SK-N-SH treated with all-trans-retinoic acid at 6 μM for 48 hours (cell line): ENCODE measurements around the gene IL5.
"Not testable (repeated sequence)": the region's sequence is repeated elsewhere in the genome, so short reads cannot be mapped to it uniquely, and the experiment has no call there.

Experiments
- ARNTL ChIP-seq: fragments of 450-650 bp; formaldehyde crosslinking; IDR thresholded peaks from 2 replicates; pipeline ENCODE4 v1.5.0; 2020; ENCODE audit warnings: low read depth, mild to moderate bottlenecking, moderate library complexity, borderline replicate concordance
- BACH2 ChIP-seq: fragments of 250-450 bp; sonication (Bioruptor Pico); IDR thresholded peaks from 2 replicates; pipeline ENCODE4 v1.9.0; 2021; ENCODE audit warnings: mild to moderate bottlenecking, borderline replicate concordance
- CREB5 ChIP-seq: fragments of 250-450 bp; sonication (Bioruptor Pico); IDR thresholded peaks from 2 replicates; pipeline ENCODE4 v1.5.1; 2020; ENCODE audit warnings: low read depth, mild to moderate bottlenecking, moderate library complexity
- ESRRG ChIP-seq: fragments of 250-450 bp; sonication (Bioruptor Pico); IDR thresholded peaks from 2 replicates; pipeline ENCODE4 v1.6.1; 2021; ENCODE audit warnings: mild to moderate bottlenecking
- ISL1 ChIP-seq: fragments of 250-450 bp; sonication (Bioruptor Pico); IDR thresholded peaks from 2 replicates; pipeline ENCODE4 v2.1.2; 2022; ENCODE audit warnings: mild to moderate bottlenecking, moderate library complexity
- POU6F1 ChIP-seq: fragments of 250-450 bp; sonication (Bioruptor Pico); IDR thresholded peaks from 2 replicates; pipeline ENCODE4 v1.8.0; 2021; ENCODE audit warnings: low read depth, mild to moderate bottlenecking, moderate library complexity, borderline replicate concordance
- PPARA ChIP-seq: fragments of 250-450 bp; sonication (Bioruptor Pico); IDR thresholded peaks from 2 replicates; pipeline ENCODE4 v1.5.0; 2020; ENCODE audit warnings: mild to moderate bottlenecking, borderline replicate concordance
- RARB ChIP-seq: fragments of 250-450 bp; sonication (Bioruptor Pico); IDR thresholded peaks from 2 replicates; pipeline ENCODE4 v1.8.0; 2021; ENCODE audit warnings: mild to moderate bottlenecking, moderate library complexity
- ZC3H10 ChIP-seq: fragments of 250-450 bp; sonication (Bioruptor Pico); IDR thresholded peaks from 2 replicates; pipeline ENCODE4 v1.5.1; 2021; ENCODE audit warnings: mild to moderate bottlenecking, moderate library complexity
- ZFP3 ChIP-seq: fragments of 250-450 bp; sonication (Bioruptor Pico); IDR thresholded peaks from 2 replicates; pipeline ENCODE4 v1.5.0; 2020; ENCODE audit warnings: mild to moderate bottlenecking, moderate library complexity
- ZFP30 ChIP-seq: fragments of 450-650 bp; formaldehyde crosslinking; IDR thresholded peaks from 2 replicates; pipeline ENCODE4 v1.5.0; 2022; ENCODE audit warnings: mild to moderate bottlenecking, moderate library complexity
- ZNF70 ChIP-seq: fragments of 450-650 bp; formaldehyde crosslinking; IDR thresholded peaks from 2 replicates; pipeline ENCODE4 v1.5.0; 2020; ENCODE audit warnings: mild to moderate bottlenecking, moderate library complexity
- TF ChIP-seq, protein P1 (sequence below): fragments of 250-450 bp; sonication (Bioruptor Pico); IDR thresholded peaks from 2 replicates; pipeline ENCODE4 v1.5.1; 2021; ENCODE audit warnings: mild to moderate bottlenecking, moderate library complexity
- TF ChIP-seq, protein P2 (sequence below): fragments of 250-450 bp; sonication (Bioruptor Pico); IDR thresholded peaks from 2 replicates; pipeline ENCODE4 v1.8.0; 2020; ENCODE audit warnings: mild to moderate bottlenecking, moderate library complexity, borderline replicate concordance

DNA sequence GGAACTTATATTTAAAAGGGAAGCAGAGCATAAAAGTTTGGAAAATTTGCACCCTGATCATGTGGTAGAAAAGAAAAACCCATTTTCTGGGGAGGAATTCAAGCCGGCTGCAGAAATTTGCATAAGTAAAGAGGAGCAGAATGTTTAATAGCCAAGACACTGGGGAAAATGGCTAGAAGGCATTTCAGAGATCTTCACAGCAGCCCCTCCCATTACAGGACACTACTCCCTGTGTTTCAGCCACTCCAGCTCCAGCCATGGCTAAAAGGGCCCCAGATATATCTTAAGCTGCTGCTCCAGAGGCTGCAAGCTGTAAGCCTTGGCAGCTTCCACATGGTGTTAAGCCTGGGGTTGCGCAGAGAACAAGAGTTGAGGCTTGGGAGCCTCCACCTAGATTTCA, 21.2 kb upstream of the IL5 start:
- TF ChIP-seq, protein P1, sequence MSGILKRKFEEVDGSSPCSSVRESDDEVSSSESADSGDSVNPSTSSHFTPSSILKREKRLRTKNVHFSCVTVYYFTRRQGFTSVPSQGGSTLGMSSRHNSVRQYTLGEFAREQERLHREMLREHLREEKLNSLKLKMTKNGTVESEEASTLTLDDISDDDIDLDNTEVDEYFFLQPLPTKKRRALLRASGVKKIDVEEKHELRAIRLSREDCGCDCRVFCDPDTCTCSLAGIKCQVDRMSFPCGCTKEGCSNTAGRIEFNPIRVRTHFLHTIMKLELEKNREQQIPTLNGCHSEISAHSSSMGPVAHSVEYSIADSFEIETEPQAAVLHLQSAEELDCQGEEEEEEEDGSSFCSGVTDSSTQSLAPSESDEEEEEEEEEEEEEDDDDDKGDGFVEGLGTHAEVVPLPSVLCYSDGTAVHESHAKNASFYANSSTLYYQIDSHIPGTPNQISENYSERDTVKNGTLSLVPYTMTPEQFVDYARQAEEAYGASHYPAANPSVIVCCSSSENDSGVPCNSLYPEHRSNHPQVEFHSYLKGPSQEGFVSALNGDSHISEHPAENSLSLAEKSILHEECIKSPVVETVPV (CRISPR knock-in tag), result not testable (repeated sequence)
- TF ChIP-seq, protein P2, sequence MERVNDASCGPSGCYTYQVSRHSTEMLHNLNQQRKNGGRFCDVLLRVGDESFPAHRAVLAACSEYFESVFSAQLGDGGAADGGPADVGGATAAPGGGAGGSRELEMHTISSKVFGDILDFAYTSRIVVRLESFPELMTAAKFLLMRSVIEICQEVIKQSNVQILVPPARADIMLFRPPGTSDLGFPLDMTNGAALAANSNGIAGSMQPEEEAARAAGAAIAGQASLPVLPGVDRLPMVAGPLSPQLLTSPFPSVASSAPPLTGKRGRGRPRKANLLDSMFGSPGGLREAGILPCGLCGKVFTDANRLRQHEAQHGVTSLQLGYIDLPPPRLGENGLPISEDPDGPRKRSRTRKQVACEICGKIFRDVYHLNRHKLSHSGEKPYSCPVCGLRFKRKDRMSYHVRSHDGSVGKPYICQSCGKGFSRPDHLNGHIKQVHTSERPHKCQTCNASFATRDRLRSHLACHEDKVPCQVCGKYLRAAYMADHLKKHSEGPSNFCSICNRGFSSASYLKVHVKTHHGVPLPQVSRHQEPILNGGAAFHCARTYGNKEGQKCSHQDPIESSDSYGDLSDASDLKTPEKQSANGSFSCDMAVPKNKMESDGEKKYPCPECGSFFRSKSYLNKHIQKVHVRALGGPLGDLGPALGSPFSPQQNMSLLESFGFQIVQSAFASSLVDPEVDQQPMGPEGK (CRISPR knock-in tag), result not testable (repeated sequence)
- not testable (repeated sequence) for TF ChIP-seq ZFP3 (CRISPR knock-in tag); BACH2 (CRISPR knock-in tag); ZC3H10 (CRISPR knock-in tag); ARNTL (CRISPR knock-in tag); ZNF70; CREB5 (CRISPR knock-in tag); RARB (CRISPR knock-in tag); PPARA (CRISPR knock-in tag); ISL1 (CRISPR knock-in tag); ZFP30; POU6F1 (CRISPR knock-in tag); ESRRG
